ENCODE data around the gene METTL8.
"Not testable (repeated sequence)": the region's sequence is repeated elsewhere in the genome, so short reads cannot be mapped to it uniquely, and the experiment has no call there.

METTL8 gene

DNA sequence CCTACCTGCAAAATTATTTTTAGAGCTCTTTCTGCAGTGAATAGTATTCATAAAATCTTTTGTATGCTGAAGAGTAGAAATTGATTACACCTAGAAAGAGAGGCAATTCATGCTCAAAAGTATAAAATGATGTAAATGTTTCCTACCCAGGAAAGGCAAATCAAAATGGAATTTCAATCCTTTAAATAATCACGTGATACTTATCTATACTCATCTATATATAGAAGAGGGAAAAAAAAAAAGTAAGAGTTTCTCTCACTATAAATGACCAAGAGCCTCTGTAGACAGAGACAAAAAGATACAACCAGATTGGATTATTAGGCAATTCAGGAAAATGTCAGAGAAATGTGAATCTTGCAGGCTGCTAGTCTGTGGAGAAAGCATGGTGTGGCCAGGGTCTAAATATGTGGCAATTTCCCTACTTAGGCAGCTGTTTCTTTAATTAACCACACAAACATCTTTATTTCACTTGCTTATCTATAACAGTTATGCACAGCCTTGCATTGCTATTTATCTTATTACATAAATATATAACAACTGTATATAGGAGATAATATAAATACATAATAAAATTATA is 39.5 kb downstream of the METTL8 start:
- no peak for DNase-seq

- no peak for DNase-seq
These were observed 40.3 kb downstream of the METTL8 start for GRCh38 chr2:171393487-171393886.

GRCh38 chr2:171391532-171391931 is 42.3 kb downstream of the METTL8 start:
- DNase-seq: no peak

- DNase-seq: peak; percentile 41
These were observed 42.8 kb downstream of the METTL8 start for GRCh38 chr2:171390941-171391516.

- no peak for DNase-seq
These were observed 44.0 kb downstream of the METTL8 start for GRCh38 chr2:171389780-171390179.

DNA sequence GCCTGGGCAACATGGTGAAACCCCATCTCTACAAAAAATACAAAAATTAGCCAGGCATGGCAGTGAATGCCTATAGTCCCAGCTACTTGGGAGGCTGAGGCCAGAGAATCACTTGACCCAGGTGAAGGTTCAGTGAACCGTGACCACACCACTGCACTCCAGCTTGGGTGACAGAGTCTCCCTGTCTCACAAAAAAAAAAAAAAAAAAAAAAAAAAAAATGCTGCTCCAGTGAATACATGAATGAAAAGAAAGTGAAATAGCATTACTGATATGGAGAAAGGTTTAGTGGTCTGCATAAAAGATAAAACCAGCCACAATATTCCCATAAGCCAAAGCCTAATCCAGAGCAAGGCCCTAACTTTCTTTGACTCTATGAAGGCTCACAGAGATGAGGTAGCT is 44.5 kb downstream of the METTL8 start:
- no peak for DNase-seq

DNA sequence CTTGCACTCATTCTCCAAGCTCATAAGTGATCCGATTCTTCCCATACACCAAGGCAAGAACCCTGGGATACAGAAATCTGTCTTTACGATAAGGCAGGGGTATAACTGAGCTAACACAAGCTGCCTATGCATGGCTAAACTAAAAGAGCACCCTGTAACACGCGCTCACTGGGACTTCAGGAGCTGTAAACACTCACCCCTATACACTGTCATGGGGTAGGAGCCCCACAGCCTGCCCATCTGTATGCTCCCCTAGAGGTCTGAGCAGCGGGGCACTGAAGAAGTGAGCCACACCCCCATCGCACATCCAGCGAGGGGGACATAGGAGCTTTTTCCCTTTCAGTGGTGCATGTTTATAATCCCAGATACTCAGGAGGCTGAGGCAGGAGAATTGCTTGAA is 46.7 kb downstream of the METTL8 start:
- DNase-seq: no peak

DNA sequence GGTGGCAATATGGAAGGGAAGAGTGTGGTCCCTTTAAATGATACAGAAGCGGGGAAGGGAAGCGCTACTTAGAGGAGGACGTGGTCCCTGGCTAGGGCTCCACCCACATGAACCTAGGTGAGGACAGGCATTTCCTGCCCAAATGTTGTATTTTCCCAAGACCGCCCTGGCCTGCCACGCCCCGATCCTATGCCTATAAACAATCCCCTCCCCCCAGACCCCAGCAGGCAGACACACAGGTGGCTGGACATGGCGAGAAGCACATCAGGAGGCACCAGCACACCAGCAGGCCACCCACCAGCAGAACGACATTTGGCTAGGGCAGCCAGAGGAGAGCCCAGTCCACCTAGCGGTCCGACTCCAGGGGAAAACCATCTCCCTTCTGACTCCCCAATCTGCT is 47.2 kb downstream of the METTL8 start:
- no peak for DNase-seq

DNA sequence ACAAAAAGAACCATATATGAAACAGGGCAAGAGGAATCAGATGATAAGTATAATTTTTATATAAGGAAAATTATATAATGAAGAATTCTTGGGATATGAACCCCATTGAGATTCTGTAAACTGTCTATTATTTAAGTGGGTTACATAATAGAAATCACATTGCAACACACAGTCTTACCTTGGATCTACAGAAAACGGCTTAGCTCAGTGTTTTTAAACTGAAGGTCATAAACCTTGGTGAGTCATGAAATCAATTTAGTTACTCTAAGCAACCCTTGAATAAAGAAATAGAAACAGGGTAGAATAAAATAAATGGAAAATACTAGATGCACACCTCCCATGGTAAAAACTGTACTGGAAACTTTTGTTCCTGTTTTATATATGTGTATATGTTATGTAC is 50.7 kb downstream of the METTL8 start:
- DNase-seq: no peak

GRCh38 chr2:171382175-171382574 is 51.6 kb downstream of the METTL8 start:
- not testable (repeated sequence) for DNase-seq

- not testable (repeated sequence) for DNase-seq
These were observed 55.9 kb downstream of the METTL8 start for GRCh38 chr2:171377852-171378251.

DNA sequence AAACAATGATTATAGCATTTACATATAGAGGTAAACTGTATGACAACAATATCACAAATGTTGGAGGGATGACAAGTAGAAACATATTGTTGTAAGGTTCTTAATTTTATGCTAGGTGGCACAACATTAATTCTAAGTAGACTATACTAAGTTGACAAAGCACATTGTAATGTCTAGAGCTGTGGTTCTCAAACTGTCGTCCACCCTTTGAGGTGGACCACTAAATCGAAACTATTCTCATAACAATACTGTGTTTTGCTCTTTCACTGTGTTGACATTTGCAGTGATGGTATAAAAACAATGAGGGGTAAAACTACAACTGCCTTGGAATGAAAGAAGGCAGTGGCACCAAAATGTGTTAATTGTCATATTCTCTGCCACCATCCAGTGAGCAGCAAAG is 66.1 kb downstream of the METTL8 start:
- DNase-seq: no peak

- DNase-seq: no peak
These were observed 68.0 kb downstream of the METTL8 start for GRCh38 chr2:171365778-171366177.

DNA sequence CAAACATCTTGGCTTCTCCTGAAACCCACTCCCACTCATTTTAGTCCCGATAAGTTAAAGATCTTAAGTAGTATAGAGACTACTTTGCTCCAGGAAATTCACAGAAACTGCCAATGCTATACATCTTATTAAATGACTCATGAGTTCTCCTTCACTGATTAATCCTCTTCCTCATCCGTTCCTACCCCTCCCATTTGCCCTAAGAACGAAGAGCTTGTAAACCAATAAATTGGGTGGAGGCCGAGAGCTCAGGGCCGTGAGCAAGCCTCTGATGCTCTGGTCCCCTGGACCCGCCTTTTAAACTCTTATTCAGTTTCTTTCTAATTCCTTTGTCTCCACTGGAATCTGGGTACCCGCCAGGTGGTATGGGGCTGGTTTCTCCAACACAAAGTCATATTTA is 68.6 kb downstream of the METTL8 start:
- DNase-seq: no peak

GRCh38 chr2:171362396-171362795 is 71.4 kb downstream of the METTL8 start:
- DNase-seq: no peak

- no peak for DNase-seq
These were observed 72.9 kb downstream of the METTL8 start for GRCh38 chr2:171360905-171361304.

DNA sequence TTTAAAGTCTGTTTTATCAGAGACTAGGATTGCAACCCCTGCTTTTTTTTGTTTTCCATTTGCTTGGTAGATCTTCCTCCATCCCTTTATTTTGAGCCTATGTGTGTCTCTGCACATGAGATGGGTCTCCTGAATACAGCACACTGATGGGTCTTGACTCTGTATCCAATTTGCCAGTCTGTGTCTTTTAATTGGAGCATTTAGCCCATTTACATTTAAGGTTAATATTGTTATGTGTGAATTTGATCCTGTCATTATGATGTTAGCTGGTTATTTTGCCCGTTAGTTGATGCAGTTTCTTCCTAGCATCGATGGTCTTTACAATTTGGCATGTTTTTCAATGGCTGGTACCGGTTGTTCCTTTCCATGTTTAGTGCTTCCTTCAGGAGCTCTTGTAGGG is 80.0 kb downstream of the METTL8 start:
- DNase-seq: not testable (repeated sequence)

- DNase-seq: no peak
These were observed 85.7 kb downstream of the METTL8 start for GRCh38 chr2:171348056-171348455.

GRCh38 chr2:171347591-171348032 is 86.2 kb downstream of the METTL8 start:
- DNase-seq: no peak

GRCh38 chr2:171346723-171347557 is 86.8 kb downstream of the METTL8 start:
- no peak for DNase-seq

DNA sequence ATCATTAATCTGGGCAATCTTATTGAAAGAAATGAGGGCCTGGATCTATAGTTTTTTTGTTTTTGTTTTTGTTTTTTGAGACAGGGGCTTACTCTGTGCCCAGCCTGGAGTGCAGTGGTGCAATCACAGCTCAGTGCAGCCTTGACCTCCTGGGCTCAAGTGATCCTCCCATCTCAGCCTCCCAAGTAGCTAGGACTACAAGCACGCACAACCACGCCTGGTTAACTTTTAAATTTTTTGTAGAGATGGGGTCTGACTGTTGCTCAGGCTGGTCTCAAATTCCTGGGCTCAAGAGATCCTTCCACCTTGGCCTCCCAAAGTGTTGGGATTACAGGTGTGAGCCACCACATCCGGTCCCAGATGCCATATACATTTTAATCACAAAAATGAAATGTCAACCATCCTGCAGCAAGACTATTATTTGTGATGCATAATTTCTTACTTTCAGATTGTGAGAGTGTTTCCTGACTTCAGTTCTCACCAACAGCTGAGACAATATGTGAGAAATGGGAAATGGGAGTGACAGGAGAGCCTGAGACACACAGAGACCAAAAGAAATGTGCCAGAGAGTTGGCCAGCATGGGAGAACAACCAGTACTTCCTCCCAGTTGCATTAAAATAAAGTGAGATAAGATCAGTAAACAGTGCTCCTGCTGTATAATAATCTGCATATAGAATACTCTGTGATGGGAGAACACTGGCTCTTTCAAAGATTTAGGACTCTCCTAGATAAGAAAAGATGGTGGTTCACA is 87.6 kb downstream of the METTL8 start:
- no peak for DNase-seq

DNA sequence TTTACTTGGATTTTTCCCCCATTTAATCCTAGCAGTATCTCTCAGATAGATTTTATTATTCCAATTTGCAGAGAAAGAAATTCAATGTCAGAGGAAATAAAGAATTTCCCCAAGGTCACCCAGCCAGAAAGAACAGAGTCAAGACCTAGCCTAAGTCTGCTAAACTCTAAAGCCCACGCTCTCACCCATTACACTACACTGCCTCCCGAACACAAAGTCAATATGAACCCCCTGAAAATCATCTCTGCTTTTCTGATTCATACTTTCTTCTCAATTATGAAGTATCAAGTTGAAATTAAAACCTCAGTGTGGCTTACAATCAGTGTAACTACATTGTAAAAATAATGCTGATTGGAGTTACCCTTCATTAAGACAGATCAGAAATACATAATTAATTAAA is 89.6 kb downstream of the METTL8 start:
- no peak for DNase-seq

- no peak for DNase-seq
These were observed 91.8 kb downstream of the METTL8 start for GRCh38 chr2:171342067-171342413.

Measured in SIG-M5 (cell line).